ENCODE data around the gene UGT1A6.

GRCh38 chr2:233818639-233819621, 126.2 kb downstream of the UGT1A6 start:
- TF ChIP-seq CTCF (conservative IDR thresholded peaks at IDR 0.05 in 1 of 2, IDR thresholded peaks at IDR 0.05 in 1 of 2; ENCODE audit: low read depth in 1 of 2, low read length in 2 of 2): no peak
- TF ChIP-seq EZH2 (IDR thresholded peaks at IDR 0.05; ENCODE audit: low read length, missing control alignments): no peak

Measured in fibroblast of lung (primary cell).